Neural crest cell (in vitro differentiated cells): ENCODE measurements around the gene UBE2O. TPM values are rescaled to one million over a fixed set of nuclear protein-coding genes. Genes with fewer than 3 reads are reported as not detected.
"Not testable (repeated sequence)": the region's sequence is repeated elsewhere in the genome, so short reads cannot be mapped to it uniquely, and the experiment has no call there.

ENCODE experiments used
- DNase-seq: peaks from one replicate; pipeline ENCODE4 v3.0.0; 2021; ENCODE audit warnings: low read depth, mixed read lengths, low spot score
- H3K27ac Mint-ChIP-seq: one replicate; pipeline ENCODE4 v1.8.0; 2021; ENCODE audit warnings: mild to moderate bottlenecking, mixed read lengths; ENCODE audit not compliant: unreplicated experiment
- H3K27me3 Mint-ChIP-seq: 2 replicates; pipeline ENCODE4 v1.8.0; 2021; ENCODE audit warnings: low read depth, mild to moderate bottlenecking, mixed read lengths
- H3K36me3 Mint-ChIP-seq: 2 replicates; pipeline ENCODE4 v1.8.0; 2021; ENCODE audit warnings: low read depth, mild to moderate bottlenecking, mixed read lengths
- H3K4me1 Mint-ChIP-seq: 2 replicates; pipeline ENCODE4 v1.8.0; 2021; ENCODE audit warnings: mixed read lengths
- H3K4me3 Mint-ChIP-seq: one replicate; pipeline ENCODE4 v1.8.0; 2021; ENCODE audit warnings: mild to moderate bottlenecking, mixed read lengths
- H3K9me3 Mint-ChIP-seq: 2 replicates; pipeline ENCODE4 v1.8.0; 2021; ENCODE audit warnings: mixed read lengths
- total RNA-seq: library from RNA; stranded (reverse); gene quantifications from 2 replicates; pipeline ENCODE4 v1.2.1, GENCODE V29; 2021
- TF ChIP-seq, protein P1 (sequence below): fragments of 200-600 bp; sonication (generic); conservative IDR thresholded peaks from 2 replicates; pipeline ENCODE4 v1.5.0; 2021; ENCODE audit warnings: antibody characterized with exemption, mild to moderate bottlenecking

The UBE2O gene
- total RNA-seq, 1 donor from 2014 or later: 71.4 TPM

DNA sequence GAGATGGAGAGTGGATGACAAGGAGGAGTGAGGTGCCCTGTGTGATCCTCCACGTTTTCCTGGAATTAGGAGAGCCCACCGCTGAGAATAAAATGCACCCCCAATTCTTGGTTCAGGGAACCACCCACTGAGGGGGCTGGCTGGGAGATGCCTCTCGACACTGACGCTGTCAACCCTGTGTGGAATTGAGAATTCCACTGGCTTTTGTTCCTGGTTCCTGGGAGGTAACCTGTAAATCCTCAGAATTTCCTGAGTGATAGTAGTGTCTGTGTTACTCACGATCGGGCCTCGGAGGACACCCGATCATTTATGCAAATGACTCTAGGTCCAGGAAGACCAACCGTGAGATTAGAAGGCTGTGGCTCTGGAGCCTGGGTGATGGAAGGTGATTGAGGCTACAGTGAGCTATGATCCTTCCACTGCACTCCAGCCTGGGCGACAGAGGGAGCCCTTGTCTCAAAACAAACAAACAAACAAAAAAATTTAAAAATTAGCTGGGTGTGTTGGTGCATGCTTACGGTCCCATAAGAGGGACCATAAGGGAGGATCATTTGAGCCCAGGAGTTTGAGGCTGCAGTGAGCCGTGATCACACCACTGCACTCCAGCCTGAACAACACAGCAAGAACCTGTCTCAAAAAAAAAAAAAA lies 87.6 kb downstream of the UBE2O start:
- Mint-ChIP-seq H3K4me3 (no peak overlapping the region), H3K27me3 (no peaks in the 10 kb centered on the region), H3K36me3 (no peaks in the 10 kb centered on the region), H3K27ac (peak overlapping the region; percentile 67), H3K9me3 (no peaks in the 10 kb centered on the region), H3K4me1 (peaks cover 42% of the 10 kb centered on the region)
- no peak for DNase-seq
- TF ChIP-seq, protein P1, sequence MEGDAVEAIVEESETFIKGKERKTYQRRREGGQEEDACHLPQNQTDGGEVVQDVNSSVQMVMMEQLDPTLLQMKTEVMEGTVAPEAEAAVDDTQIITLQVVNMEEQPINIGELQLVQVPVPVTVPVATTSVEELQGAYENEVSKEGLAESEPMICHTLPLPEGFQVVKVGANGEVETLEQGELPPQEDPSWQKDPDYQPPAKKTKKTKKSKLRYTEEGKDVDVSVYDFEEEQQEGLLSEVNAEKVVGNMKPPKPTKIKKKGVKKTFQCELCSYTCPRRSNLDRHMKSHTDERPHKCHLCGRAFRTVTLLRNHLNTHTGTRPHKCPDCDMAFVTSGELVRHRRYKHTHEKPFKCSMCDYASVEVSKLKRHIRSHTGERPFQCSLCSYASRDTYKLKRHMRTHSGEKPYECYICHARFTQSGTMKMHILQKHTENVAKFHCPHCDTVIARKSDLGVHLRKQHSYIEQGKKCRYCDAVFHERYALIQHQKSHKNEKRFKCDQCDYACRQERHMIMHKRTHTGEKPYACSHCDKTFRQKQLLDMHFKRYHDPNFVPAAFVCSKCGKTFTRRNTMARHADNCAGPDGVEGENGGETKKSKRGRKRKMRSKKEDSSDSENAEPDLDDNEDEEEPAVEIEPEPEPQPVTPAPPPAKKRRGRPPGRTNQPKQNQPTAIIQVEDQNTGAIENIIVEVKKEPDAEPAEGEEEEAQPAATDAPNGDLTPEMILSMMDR: no peak

DNA sequence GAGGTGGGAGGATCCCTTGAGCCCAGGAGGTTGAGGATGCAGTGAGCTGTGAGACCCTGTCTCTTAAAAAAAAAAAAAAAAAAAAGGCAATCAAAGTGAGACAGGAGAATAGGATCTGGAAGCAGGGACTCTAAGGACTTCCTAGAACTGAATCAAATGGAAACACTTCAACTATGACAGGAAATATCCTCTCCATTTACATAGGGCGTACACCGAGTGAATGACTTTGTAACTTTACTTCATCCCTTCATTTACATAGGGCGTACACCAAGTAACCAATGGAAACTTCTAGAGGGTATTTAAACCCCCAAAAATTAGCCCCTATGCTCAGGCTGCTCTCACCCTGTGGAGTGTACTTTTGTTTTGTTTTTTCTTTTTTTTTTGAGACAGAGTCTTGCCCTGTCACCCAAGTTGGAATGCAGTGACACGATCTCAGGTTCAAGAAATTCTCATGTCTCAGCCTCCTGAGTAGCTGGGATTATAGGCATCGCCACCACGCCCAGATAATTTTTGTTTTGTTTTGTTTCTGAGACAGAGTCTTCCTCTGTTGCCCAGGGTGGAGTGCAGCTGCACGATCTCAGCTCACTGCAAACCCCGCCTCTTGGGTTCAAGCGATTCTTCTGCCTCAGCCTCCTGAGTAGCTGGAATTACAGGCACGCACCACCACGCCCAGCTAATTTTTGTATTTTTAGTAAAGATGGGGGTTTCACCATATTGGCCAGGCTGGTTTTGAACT lies 89.7 kb downstream of the UBE2O start:
- no peak overlapping the region for H3K27ac Mint-ChIP-seq
- no peaks in the 10 kb centered on the region for H3K27me3 Mint-ChIP-seq
- DNase-seq: no peak
- no peak overlapping the region for H3K4me3 Mint-ChIP-seq
- H3K4me1 Mint-ChIP-seq: peaks cover 34% of the 10 kb centered on the region
- no peaks in the 10 kb centered on the region for H3K9me3 Mint-ChIP-seq
- TF ChIP-seq, protein P1: no peak
- no peaks in the 10 kb centered on the region for H3K36me3 Mint-ChIP-seq

DNA sequence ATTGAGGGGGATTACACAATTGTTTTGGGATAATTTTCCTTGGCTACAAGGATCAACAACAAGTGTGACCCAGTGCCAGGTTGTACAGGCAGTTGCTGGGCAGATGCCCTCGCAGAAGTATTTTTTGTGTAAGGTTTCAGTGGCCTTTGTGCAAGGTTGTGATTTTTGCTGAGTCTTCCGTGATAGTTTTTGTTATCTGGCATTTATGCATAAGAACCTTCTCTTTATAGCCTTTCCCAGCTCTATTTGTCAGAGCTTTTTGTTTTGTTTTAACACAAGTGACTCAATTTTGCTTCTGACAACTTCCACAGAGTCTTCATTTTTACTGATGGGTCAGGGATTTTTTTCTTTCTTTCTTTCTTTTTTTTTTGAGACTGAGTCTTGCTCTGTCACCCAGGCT lies 92.5 kb downstream of the UBE2O start:
- Mint-ChIP-seq H3K27me3 (no peaks in the 10 kb centered on the region), H3K9me3 (no peaks in the 10 kb centered on the region), H3K27ac (no peak overlapping the region), H3K4me1 (peaks cover 23% of the 10 kb centered on the region), H3K36me3 (no peaks in the 10 kb centered on the region), H3K4me3 (peak overlapping the region; percentile 7)
- TF ChIP-seq, protein P1: no peak
- no peak for DNase-seq

DNA sequence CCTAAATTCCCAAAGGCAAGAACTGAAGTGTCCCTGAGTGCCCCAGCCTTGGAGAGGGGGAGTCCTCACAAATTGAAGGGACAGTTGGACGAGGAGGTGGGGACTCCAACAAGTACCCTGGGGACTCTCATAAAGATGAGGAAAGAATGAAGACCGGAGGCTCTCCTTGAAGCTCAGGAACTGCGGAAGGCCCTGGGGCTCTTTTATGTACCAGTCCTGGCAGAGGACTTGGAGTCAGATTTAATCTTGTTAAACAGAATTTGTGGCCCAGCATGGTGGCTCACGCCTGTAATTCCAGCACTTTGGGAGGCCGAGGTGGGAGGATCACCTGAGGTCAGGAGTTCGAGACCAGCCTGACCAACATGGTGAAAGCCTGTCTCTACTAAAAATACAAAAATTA lies 93.2 kb downstream of the UBE2O start:
- not testable (repeated sequence) for H3K27me3 Mint-ChIP-seq, H3K9me3 Mint-ChIP-seq, DNase-seq, H3K36me3 Mint-ChIP-seq, H3K27ac Mint-ChIP-seq, H3K4me3 Mint-ChIP-seq
- H3K4me1 Mint-ChIP-seq: peaks cover 21% of the 10 kb centered on the region

DNA sequence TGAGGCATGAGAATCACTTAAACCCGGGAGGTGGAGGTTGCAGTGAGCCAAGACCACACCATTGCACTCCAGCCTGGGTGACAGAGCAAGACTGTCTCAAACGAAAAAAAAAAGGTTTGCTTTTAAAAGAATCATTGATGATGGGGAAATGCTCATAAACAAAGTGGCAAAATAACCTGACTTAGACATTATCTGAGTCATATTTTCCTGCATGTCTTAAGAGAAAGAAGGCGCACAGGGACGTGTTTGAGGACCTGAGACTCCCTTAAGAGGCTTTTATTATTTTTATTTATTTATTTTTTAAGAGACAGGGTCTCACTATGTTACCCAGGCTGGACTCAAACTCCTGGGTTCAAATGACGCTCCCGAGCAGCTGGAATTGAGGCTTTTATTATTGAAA lies 93.6 kb downstream of the UBE2O start:
- DNase-seq: no peak
- H3K9me3 Mint-ChIP-seq: no peaks in the 10 kb centered on the region
- H3K27ac Mint-ChIP-seq: no peak overlapping the region
- no peak overlapping the region for H3K4me3 Mint-ChIP-seq
- H3K27me3 Mint-ChIP-seq: no peaks in the 10 kb centered on the region
- H3K4me1 Mint-ChIP-seq: peaks cover 25% of the 10 kb centered on the region
- H3K36me3 Mint-ChIP-seq: no peaks in the 10 kb centered on the region
- TF ChIP-seq, protein P1: no peak

DNA sequence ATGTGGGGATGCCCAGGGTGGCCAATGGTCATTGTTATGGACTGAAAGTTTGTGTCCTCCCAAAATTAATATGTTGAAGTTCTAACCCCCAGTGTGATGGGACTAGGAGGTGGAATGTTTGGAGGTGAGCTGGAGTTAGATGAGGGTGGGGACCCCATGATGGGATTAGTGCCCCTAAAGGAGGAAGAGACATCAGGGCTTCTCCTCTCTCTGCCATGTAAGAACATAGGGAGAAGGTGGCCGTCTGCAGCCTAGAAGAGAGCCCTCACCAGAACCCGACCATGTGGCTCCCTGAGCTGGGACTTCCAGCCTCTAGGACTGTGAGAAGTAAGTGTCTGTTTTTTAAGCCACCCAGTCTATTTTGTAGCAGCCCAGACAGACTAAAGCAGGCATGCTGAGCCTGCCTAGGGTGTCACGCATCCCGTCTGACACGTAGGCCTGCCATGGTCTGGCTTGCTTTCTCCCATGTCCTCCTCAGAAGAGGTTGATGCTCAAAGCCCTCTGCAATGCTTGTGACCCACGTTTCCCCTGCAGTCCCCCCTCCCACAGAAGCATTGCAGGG lies 95.3 kb downstream of the UBE2O start:
- H3K27ac Mint-ChIP-seq: no peak overlapping the region
- H3K27me3 Mint-ChIP-seq: no peaks in the 10 kb centered on the region
- peaks cover 3% of the 10 kb centered on the region for H3K36me3 Mint-ChIP-seq
- peak overlapping the region; percentile 40 for H3K4me3 Mint-ChIP-seq
- no peak for DNase-seq
- H3K9me3 Mint-ChIP-seq: no peaks in the 10 kb centered on the region
- TF ChIP-seq, protein P1: no peak
- peaks cover 36% of the 10 kb centered on the region for H3K4me1 Mint-ChIP-seq
